IPS-20b (cell line): ENCODE results near the gene AZI2.

Source experiments
- H3K27ac ChIP-seq: one replicate; pipeline ENCODE4 v1.5.1; 2013; ENCODE audit warnings: low read length
- H3K27me3 ChIP-seq: 2 replicates; pipeline ENCODE4 v1.6.1; 2013; ENCODE audit warnings: mild to moderate bottlenecking, low read length, inconsistent platforms; ENCODE audit not compliant: insufficient read depth
- H3K36me3 ChIP-seq: 2 replicates; pipeline ENCODE4 v1.6.1; 2013; ENCODE audit warnings: low read depth, mild to moderate bottlenecking, inconsistent platforms, low read length, moderate library complexity; ENCODE audit not compliant: insufficient read depth
- H3K4me1 ChIP-seq: 2 replicates; pipeline ENCODE4 v1.6.1; 2013; ENCODE audit warnings: mild to moderate bottlenecking, control low read depth, inconsistent platforms, low read length, moderate library complexity; ENCODE audit not compliant: insufficient read depth
- H3K4me3 ChIP-seq: 2 replicates; pipeline ENCODE4 v1.5.1; 2013; ENCODE audit warnings: mild to moderate bottlenecking, low read length, inconsistent platforms
- H3K9ac ChIP-seq: 2 replicates; pipeline ENCODE4 v1.6.1; 2013; ENCODE audit warnings: low read depth, mild to moderate bottlenecking, inconsistent platforms, low read length, moderate library complexity
- H3K9me3 ChIP-seq: 2 replicates; pipeline ENCODE4 v1.6.1; 2013; ENCODE audit warnings: mild to moderate bottlenecking, low read depth, low read length, inconsistent platforms; ENCODE audit not compliant: insufficient read depth

Gene AZI2

DNA sequence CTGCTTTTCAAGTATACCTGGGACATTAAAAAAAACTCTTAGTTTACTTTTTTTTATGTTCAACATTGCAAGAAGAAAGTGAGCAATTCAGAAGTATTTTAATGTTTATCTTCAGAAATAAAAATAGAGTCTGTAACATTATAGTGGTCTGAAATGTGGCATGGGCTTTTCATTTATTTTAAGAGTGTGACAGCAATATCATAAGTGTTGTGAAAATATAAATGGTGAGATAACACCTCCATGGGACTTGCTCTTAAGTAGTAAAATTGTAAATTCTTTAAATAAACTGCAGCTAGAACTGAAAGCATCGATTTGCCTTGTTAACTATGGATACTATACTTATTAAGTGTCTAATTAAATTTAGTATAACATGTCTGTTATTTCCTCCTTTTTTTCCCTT, 48.9 kb downstream of the AZI2 start:
- Histone ChIP-seq H3K9me3 (no peaks in the 10 kb centered on the region), H3K4me1 (peaks cover 7% of the 10 kb centered on the region; the same call in 1 of the 2 replicates), H3K27me3 (no peaks in the 10 kb centered on the region), H3K36me3 (no peaks in the 10 kb centered on the region), H3K27ac (no peak overlapping the region), H3K9ac (no peak overlapping the region), H3K4me3 (no peak overlapping the region)

DNA sequence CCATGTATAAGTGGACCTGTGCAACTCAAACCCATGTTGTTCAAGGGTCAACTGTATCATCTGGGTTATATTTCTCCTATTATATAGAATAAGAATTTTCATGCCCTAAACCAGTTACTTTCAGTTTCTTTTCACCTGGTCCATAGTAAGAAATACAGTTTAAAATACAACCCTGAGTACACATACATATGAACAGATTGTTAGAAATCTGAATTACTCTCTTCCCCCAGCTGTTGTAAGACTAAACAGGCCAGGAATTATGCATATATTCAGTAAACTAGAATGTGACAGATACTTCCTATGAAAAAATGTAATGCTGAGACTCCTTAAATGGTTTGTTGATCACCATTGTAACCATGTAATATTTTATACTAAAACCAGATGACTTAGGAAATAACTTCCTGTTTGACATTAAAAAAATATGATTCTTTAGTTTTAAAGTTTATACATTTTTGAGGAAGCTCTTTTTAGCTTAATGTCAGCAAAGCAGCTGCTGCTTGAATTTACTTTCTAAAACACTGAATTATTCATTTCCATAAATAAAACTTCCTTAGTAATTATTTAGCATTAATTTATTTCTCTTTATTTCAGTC, 52.6 kb downstream of the AZI2 start:
- Histone ChIP-seq H3K27ac (no peak overlapping the region), H3K4me1 (peaks cover 17% of the 10 kb centered on the region; the same call in 1 of the 2 replicates), H3K27me3 (no peaks in the 10 kb centered on the region), H3K9ac (no peak overlapping the region), H3K4me3 (no peak overlapping the region), H3K36me3 (peaks cover 1% of the 10 kb centered on the region; the same call in 1 of the 2 replicates), H3K9me3 (peaks cover 1% of the 10 kb centered on the region; the same call in 1 of the 2 replicates)

- no peak overlapping the region for H3K9ac ChIP-seq
- H3K4me1 ChIP-seq, result peaks cover 17% of the 10 kb centered on the region; the same call in 1 of the 2 replicates
- no peak overlapping the region for H3K4me3 ChIP-seq
- no peaks in the 10 kb centered on the region for H3K27me3 ChIP-seq
- peaks cover 5% of the 10 kb centered on the region; the same call in 1 of the 2 replicates for H3K36me3 ChIP-seq
- H3K9me3 ChIP-seq, result peaks cover 4% of the 10 kb centered on the region; the same call in 1 of the 2 replicates
- H3K27ac ChIP-seq, result no peak overlapping the region
Observed at GRCh38 chr3:28294667-28295413, 53.8 kb downstream of the AZI2 start.

- H3K9me3 ChIP-seq, result peaks cover 4% of the 10 kb centered on the region; the same call in 1 of the 2 replicates
- no peak overlapping the region for H3K4me3 ChIP-seq
- H3K27me3 ChIP-seq, result no peaks in the 10 kb centered on the region
- no peak overlapping the region for H3K9ac ChIP-seq
- H3K36me3 ChIP-seq, result peaks cover 5% of the 10 kb centered on the region; the same call in 1 of the 2 replicates
- H3K4me1 ChIP-seq, result peaks cover 17% of the 10 kb centered on the region; the same call in 1 of the 2 replicates
- H3K27ac ChIP-seq, result no peak overlapping the region
Observed at GRCh38 chr3:28292622-28293021, 56.0 kb downstream of the AZI2 start.

DNA sequence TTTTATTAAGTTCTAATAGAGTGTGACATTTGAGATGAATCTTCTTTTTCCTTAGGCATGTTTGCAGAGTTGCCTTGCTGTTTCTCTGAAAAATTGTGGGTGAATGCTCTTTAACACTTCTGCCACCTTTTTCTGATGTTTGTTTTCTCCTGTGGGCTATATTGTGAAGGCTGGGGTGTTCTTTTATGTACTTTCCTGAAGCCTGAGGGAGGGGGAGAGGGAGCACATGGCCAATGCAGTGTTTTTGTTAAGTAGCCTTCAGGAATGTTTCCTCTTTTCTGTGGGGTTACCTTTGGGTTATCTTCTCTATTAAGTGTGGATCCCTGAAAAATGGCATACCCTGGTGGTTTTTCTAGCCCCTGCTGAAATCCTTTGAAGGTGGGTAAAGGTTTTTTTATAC, 57.0 kb downstream of the AZI2 start:
- peaks cover 4% of the 10 kb centered on the region; the same call in 1 of the 2 replicates for H3K9me3 ChIP-seq
- H3K9ac ChIP-seq, result no peak overlapping the region
- H3K4me3 ChIP-seq, result no peak overlapping the region
- peaks cover 5% of the 10 kb centered on the region; the same call in 1 of the 2 replicates for H3K36me3 ChIP-seq
- H3K4me1 ChIP-seq, result peaks cover 17% of the 10 kb centered on the region; the same call in 1 of the 2 replicates
- no peaks in the 10 kb centered on the region for H3K27me3 ChIP-seq
- no peak overlapping the region for H3K27ac ChIP-seq

- Histone ChIP-seq H3K27ac (no peak overlapping the region), H3K27me3 (no peaks in the 10 kb centered on the region), H3K4me3 (no peak overlapping the region), H3K9ac (no peak overlapping the region), H3K36me3 (peaks cover 5% of the 10 kb centered on the region; the same call in 1 of the 2 replicates), H3K4me1 (peaks cover 17% of the 10 kb centered on the region; the same call in 1 of the 2 replicates), H3K9me3 (peaks cover 4% of the 10 kb centered on the region; the same call in 1 of the 2 replicates)
Observed at GRCh38 chr3:28290863-28291300, 57.7 kb downstream of the AZI2 start.

DNA sequence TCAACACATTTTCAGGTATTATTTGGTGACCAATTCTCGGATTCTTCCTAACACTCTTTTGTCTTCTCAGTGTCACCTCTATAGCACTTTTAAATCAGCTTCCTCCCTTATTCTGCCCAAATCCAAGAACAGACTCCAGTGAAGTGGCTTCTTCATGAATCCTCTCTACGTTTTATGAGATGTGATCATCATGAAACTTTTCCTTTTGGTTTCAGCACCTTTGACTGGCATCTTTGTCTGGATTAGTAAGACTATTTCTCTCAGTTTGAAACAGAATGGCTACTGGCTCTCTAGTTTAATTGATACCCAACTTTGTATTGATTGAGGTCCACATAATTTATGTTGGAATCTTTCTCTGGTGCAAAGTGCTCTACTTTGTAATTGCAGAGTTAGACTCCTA, 61.6 kb downstream of the AZI2 start:
- H3K27ac ChIP-seq, result no peak overlapping the region
- H3K36me3 ChIP-seq, result peaks cover 5% of the 10 kb centered on the region; the same call in 1 of the 2 replicates
- no peaks in the 10 kb centered on the region for H3K27me3 ChIP-seq
- H3K9ac ChIP-seq, result no peak overlapping the region
- peaks cover 8% of the 10 kb centered on the region; the same call in 1 of the 2 replicates for H3K4me1 ChIP-seq
- H3K4me3 ChIP-seq, result no peak overlapping the region
- peaks cover 4% of the 10 kb centered on the region; the same call in 1 of the 2 replicates for H3K9me3 ChIP-seq

DNA sequence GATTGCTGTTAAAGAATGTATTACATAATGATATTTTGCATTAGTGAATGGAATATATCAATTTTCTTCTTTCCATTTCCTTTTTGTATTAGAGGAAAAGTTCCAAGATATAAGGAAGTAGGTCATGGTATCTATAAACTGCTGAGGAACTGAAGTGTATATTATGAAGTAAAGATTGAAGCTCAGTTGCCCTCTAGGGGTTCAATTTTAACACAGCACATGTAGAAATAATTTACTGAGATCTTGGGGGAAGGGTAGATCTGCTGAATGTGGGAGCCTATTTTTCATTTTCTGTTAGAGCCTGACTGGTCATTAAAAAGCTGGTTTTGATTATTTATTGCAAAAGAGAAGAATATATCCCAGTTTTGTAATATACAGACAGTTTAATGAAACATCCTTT, 62.0 kb downstream of the AZI2 start:
- no peaks in the 10 kb centered on the region for H3K27me3 ChIP-seq
- H3K27ac ChIP-seq, result no peak overlapping the region
- peaks cover 4% of the 10 kb centered on the region; the same call in 1 of the 2 replicates for H3K9me3 ChIP-seq
- H3K36me3 ChIP-seq, result peaks cover 5% of the 10 kb centered on the region; the same call in 1 of the 2 replicates
- H3K4me1 ChIP-seq, result peaks cover 3% of the 10 kb centered on the region; the same call in 1 of the 2 replicates
- no peak overlapping the region for H3K4me3 ChIP-seq
- H3K9ac ChIP-seq, result no peak overlapping the region

DNA sequence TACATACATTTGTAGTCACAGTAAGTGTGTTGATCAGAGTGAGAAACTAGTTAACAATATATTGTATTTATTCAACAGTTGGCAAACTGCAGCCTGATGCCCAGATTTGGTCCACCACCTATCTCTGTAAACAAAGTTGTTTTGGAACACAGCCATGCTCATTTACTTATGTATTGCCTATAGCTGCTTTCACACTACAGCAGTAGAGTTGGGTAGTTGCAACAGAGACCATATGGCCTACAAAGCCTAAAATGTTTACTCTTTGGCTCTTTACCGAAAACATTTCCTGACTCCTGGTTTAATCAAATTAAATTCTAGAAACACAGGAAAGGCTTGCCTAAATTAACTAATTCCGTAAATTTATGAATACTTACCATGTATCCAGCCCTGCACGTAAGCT, 67.8 kb downstream of the AZI2 start:
- H3K27ac ChIP-seq, result no peak overlapping the region
- no peaks in the 10 kb centered on the region for H3K4me1 ChIP-seq
- H3K4me3 ChIP-seq, result no peak overlapping the region
- no peaks in the 10 kb centered on the region for H3K27me3 ChIP-seq
- H3K36me3 ChIP-seq, result no peaks in the 10 kb centered on the region
- no peak overlapping the region for H3K9ac ChIP-seq
- no peaks in the 10 kb centered on the region for H3K9me3 ChIP-seq

DNA sequence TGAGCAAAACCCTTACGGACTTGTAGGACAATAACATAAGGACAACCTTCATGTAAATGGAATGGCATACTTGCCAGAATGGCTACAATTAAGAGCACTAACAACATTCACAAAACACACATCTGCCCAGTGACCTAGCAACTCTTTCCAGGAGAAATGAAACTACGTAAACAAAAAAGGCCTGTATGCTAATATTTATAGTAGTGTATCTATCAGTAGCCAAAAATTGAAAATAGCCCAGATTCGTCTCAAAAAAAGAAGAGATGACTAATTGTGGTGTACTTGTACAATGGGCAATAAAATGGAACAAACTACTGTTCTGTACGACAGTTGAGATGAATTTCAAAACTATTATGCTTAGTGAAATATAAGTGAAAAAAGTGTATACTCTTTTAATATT, 68.9 kb downstream of the AZI2 start:
- no peaks in the 10 kb centered on the region for H3K27me3 ChIP-seq
- H3K4me1 ChIP-seq, result no peaks in the 10 kb centered on the region
- H3K36me3 ChIP-seq, result no peaks in the 10 kb centered on the region
- no peaks in the 10 kb centered on the region for H3K9me3 ChIP-seq
- H3K9ac ChIP-seq, result no peak overlapping the region
- no peak overlapping the region for H3K4me3 ChIP-seq
- H3K27ac ChIP-seq, result no peak overlapping the region

- no peaks in the 10 kb centered on the region for H3K36me3 ChIP-seq
- no peak overlapping the region for H3K27ac ChIP-seq
- H3K4me3 ChIP-seq, result no peak overlapping the region
- no peaks in the 10 kb centered on the region for H3K9me3 ChIP-seq
- H3K4me1 ChIP-seq, result no peaks in the 10 kb centered on the region
- no peak overlapping the region for H3K9ac ChIP-seq
- no peaks in the 10 kb centered on the region for H3K27me3 ChIP-seq
Observed at GRCh38 chr3:28278918-28279317, 69.7 kb downstream of the AZI2 start.
